HepG2 (cell line): ENCODE measurements around the gene ABHD6. TPM values are rescaled to one million over a fixed set of nuclear protein-coding genes. Genes with fewer than 3 reads are reported as not detected.
A peak's percentile ranks its signal among the peaks of the same experiment; 100 is the strongest.

ENCODE experiments used
- CENPX ChIP-seq: sonication (generic); formaldehyde crosslinking; IDR thresholded peaks from 2 replicates; pipeline ENCODE4 v1.9.0; 2021; ENCODE audit warnings: mild to moderate bottlenecking, missing genetic modification reagents, moderate library complexity
- HES4 ChIP-seq: sonication (generic); formaldehyde crosslinking; IDR thresholded peaks from 2 replicates; pipeline ENCODE4 v1.9.0; 2021; ENCODE audit warnings: mild to moderate bottlenecking, missing genetic modification reagents, borderline replicate concordance
- HNRNPL ChIP-seq: fragments of 200-400 bp; formaldehyde crosslinking; IDR thresholded peaks from 2 replicates; pipeline ENCODE4 v1.6.1; 2017; ENCODE audit warnings: mild to moderate bottlenecking, low read depth, low read length
- HOXA5 ChIP-seq: sonication (generic); formaldehyde crosslinking; IDR thresholded peaks from 2 replicates; pipeline ENCODE4 v1.4.0; 2020; ENCODE audit warnings: missing genetic modification reagents
- JUND ChIP-seq: sonication (generic); formaldehyde crosslinking; IDR thresholded peaks from 2 replicates; pipeline ENCODE4 v1.8.0; 2022; ENCODE audit warnings: mild to moderate bottlenecking, missing genetic modification reagents
- MAF1 ChIP-seq: sonication (generic); formaldehyde crosslinking; IDR thresholded peaks from 2 replicates; pipeline ENCODE4 v1.5.0; 2020; ENCODE audit warnings: missing genetic modification reagents, borderline replicate concordance
- MBD4 ChIP-seq: IDR thresholded peaks from 2 replicates; pipeline ENCODE4 v1.6.1; 2012; ENCODE audit warnings: low read length, inconsistent platforms, borderline replicate concordance
- MZF1 ChIP-seq: sonication (generic); formaldehyde crosslinking; IDR thresholded peaks from 2 replicates; pipeline ENCODE4 v1.8.1; 2023; ENCODE audit warnings: mild to moderate bottlenecking, missing genetic modification reagents, borderline replicate concordance
- PCBP1 ChIP-seq: fragments of 200-400 bp; formaldehyde crosslinking; IDR thresholded peaks from 2 replicates; pipeline ENCODE4 v1.6.1; 2017; ENCODE audit warnings: mild to moderate bottlenecking, low read depth, low read length, borderline replicate concordance
- RBM22 ChIP-seq: fragments of 200-400 bp; formaldehyde crosslinking; optimal IDR thresholded peaks from 2 replicates; pipeline ENCODE3; 2017; ENCODE audit warnings: mild to moderate bottlenecking, low read length, moderate library complexity
- RXRA ChIP-seq: sonication (generic); formaldehyde crosslinking; IDR thresholded peaks from 2 replicates; pipeline ENCODE4 v1.5.1; 2020; ENCODE audit warnings: missing genetic modification reagents
- SRSF4 ChIP-seq: fragments of 200-400 bp; formaldehyde crosslinking; IDR thresholded peaks from one replicate; pipeline ENCODE4 v1.6.1; 2018; ENCODE audit warnings: mild to moderate bottlenecking, low read depth, low read length, moderate library complexity; ENCODE audit not compliant: poor library complexity, severe bottlenecking
- WIZ ChIP-seq: sonication (generic); formaldehyde crosslinking; IDR thresholded peaks from 2 replicates; pipeline ENCODE4 v1.5.1; 2020; ENCODE audit warnings: mild to moderate bottlenecking, missing genetic modification reagents
- XRCC5 ChIP-seq: fragments of 200-400 bp; formaldehyde crosslinking; optimal IDR thresholded peaks from 2 replicates; pipeline ENCODE3; 2017; ENCODE audit warnings: mild to moderate bottlenecking, low read length
- ZBTB7B ChIP-seq: sonication (generic); formaldehyde crosslinking; IDR thresholded peaks from 2 replicates; pipeline ENCODE4 v1.4.0; 2020; ENCODE audit warnings: missing genetic modification reagents
- ZFP82 ChIP-seq: sonication (generic); formaldehyde crosslinking; IDR thresholded peaks from 2 replicates; pipeline ENCODE4 v1.5.1; 2020; ENCODE audit warnings: mild to moderate bottlenecking, missing genetic modification reagents, borderline replicate concordance
- ZNF10 ChIP-seq: sonication (generic); formaldehyde crosslinking; IDR thresholded peaks from 2 replicates; pipeline ENCODE4 v1.4.0; 2020; ENCODE audit warnings: mild to moderate bottlenecking, low read depth, missing genetic modification reagents, borderline replicate concordance
- ZNF263 ChIP-seq: sonication (generic); formaldehyde crosslinking; IDR thresholded peaks from 2 replicates; pipeline ENCODE4 v1.4.0; 2020; ENCODE audit warnings: missing genetic modification reagents
- ZNF432 ChIP-seq: sonication (generic); formaldehyde crosslinking; IDR thresholded peaks from 2 replicates; pipeline ENCODE4 v1.5.0; 2020; ENCODE audit warnings: missing genetic modification reagents, mild to moderate bottlenecking, borderline replicate concordance
- ZNF678 ChIP-seq: sonication (generic); formaldehyde crosslinking; IDR thresholded peaks from 2 replicates; pipeline ENCODE4 v1.4.0; 2020; ENCODE audit warnings: mild to moderate bottlenecking, missing genetic modification reagents
- ZNF773 ChIP-seq: sonication (generic); formaldehyde crosslinking; IDR thresholded peaks from 2 replicates; pipeline ENCODE4 v1.4.0; 2020; ENCODE audit warnings: missing genetic modification reagents, borderline replicate concordance
- ZSCAN30 ChIP-seq: sonication (generic); formaldehyde crosslinking; IDR thresholded peaks from 2 replicates; pipeline ENCODE4 v1.5.0; 2020; ENCODE audit warnings: mild to moderate bottlenecking, missing genetic modification reagents
- polyA plus RNA-seq, 8 experiments: library from polyadenylated mRNA; depleted of rRNA in 3 of 8; stranded (reverse) in 7 of 8; unstranded in 1 of 8; fragments of >200 nt; fragmentation: Illumina TruSeq in 4 of 8; extraction: Trizol in 4 of 8; gene quantifications; 2 replicates each; pipeline versions ENCODE4 v1.2.1 to v1.2.3, GENCODE V29; 2011 to 2016; ENCODE audit warnings: low read depth in 4 of 8, missing spikeins in 1 of 8, mixed read lengths in 1 of 8; ENCODE audit not compliant: insufficient read depth in 1 of 8
- total RNA-seq, 5 experiments: library from RNA; depleted of rRNA; stranded (reverse); fragments of >200 nt; fragmentation: Illumina TruSeq; extraction: Trizol; gene quantifications; 2 replicates each; pipeline ENCODE4 v1.2.3, GENCODE V29; 2016; ENCODE audit warnings: low read depth in 1 of 5
- TF ChIP-seq, protein P1 (sequence below), 2 experiments: sonication (generic) in 1 of 2; formaldehyde crosslinking in 1 of 2; IDR thresholded peaks; 2 replicates each; pipeline versions ENCODE4 v1.4.0 to v1.6.1; 2018 to 2020; ENCODE audit warnings: missing genetic modification reagents in 2 of 2, borderline replicate concordance in 1 of 2, low read depth in 1 of 2, mild to moderate bottlenecking in 1 of 2, missing biosample characterization in 1 of 2
- TF ChIP-seq, protein P2 (sequence below): sonication (generic); formaldehyde crosslinking; IDR thresholded peaks from 2 replicates; pipeline ENCODE4 v1.4.0; 2020; ENCODE audit warnings: mild to moderate bottlenecking, missing genetic modification reagents

The ABHD6 gene
- total and polyA plus RNA-seq, 2 of the 13 experiments (the other 11 are each of a cell fraction or from before 2014, with no cell fraction given) = 9.0 to 17.2 TPM

DNA sequence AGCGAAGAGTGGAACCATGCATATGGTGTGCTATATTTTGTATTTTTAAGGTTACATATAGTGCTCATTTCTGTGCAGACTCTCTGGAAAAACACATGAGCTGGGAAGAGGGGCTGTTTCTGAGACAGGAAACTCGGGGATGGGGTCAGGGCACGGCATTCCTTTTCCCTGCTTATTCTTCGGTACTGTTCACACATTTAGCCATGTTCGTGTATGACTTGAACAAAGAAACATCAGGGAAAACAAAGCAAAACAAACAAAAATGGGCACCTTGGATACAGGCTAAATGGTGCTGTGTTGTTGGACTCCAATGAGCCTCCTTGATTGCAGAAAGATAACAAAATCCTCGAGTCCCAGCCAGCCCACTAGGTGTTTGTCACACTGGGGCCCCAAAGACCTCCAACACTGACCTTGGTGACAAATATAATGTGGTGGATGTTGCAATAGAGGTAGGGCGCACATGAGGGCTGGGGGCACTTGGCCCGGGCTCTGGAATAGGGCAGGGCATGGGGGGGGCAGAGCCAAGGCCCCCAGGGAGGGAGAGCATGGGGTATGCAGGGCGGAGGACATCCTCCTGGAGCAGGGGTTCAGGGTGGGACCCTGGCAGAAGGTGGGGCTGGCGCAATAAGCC, 46.1 kb upstream of the ABHD6 start (continued):
- TF ChIP-seq MZF1 (CRISPR knock-in tag) (no peak), SRSF4 (no peak), ZNF432 (CRISPR knock-in tag) (no peak), MBD4 (no peak), MAF1 (CRISPR knock-in tag) (no peak), ZNF263 (CRISPR knock-in tag) (no peak), HNRNPL (no peak), ZNF10 (CRISPR knock-in tag) (no peak), RBM22 (no peak), CENPX (no peak), HOXA5 (CRISPR knock-in tag) (no peak), HES4 (CRISPR knock-in tag) (no peak), JUND (CRISPR knock-in tag) (no peak), ZFP82 (no peak), PCBP1 (no peak), ZSCAN30 (CRISPR knock-in tag) (no peak), ZNF678 (CRISPR knock-in tag) (no peak), XRCC5 (no peak), WIZ (CRISPR knock-in tag) (0 out of 2 replicates have a peak, but pooled peaks have one; percentile 78), ZBTB7B (peak; percentile 93), ZNF773 (CRISPR knock-in tag) (no peak), RXRA (CRISPR knock-in tag) (peak; percentile 53; the same call in 1 of the 2 replicates)
- TF ChIP-seq, protein P1, sequence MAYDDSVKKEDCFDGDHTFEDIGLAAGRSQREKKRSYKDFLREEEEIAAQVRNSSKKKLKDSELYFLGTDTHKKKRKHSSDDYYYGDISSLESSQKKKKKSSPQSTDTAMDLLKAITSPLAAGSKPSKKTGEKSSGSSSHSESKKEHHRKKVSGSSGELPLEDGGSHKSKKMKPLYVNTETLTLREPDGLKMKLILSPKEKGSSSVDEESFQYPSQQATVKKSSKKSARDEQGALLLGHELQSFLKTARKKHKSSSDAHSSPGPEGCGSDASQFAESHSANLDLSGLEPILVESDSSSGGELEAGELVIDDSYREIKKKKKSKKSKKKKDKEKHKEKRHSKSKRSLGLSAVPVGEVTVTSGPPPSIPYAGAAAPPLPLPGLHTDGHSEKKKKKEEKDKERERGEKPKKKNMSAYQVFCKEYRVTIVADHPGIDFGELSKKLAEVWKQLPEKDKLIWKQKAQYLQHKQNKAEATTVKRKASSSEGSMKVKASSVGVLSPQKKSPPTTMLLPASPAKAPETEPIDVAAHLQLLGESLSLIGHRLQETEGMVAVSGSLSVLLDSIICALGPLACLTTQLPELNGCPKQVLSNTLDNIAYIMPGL (CRISPR knock-in tag; IDR thresholded peaks at IDR 0.05; ENCODE audit: borderline replicate concordance in 1 of 2, low read depth in 1 of 2) = no peak
- TF ChIP-seq, protein P2, sequence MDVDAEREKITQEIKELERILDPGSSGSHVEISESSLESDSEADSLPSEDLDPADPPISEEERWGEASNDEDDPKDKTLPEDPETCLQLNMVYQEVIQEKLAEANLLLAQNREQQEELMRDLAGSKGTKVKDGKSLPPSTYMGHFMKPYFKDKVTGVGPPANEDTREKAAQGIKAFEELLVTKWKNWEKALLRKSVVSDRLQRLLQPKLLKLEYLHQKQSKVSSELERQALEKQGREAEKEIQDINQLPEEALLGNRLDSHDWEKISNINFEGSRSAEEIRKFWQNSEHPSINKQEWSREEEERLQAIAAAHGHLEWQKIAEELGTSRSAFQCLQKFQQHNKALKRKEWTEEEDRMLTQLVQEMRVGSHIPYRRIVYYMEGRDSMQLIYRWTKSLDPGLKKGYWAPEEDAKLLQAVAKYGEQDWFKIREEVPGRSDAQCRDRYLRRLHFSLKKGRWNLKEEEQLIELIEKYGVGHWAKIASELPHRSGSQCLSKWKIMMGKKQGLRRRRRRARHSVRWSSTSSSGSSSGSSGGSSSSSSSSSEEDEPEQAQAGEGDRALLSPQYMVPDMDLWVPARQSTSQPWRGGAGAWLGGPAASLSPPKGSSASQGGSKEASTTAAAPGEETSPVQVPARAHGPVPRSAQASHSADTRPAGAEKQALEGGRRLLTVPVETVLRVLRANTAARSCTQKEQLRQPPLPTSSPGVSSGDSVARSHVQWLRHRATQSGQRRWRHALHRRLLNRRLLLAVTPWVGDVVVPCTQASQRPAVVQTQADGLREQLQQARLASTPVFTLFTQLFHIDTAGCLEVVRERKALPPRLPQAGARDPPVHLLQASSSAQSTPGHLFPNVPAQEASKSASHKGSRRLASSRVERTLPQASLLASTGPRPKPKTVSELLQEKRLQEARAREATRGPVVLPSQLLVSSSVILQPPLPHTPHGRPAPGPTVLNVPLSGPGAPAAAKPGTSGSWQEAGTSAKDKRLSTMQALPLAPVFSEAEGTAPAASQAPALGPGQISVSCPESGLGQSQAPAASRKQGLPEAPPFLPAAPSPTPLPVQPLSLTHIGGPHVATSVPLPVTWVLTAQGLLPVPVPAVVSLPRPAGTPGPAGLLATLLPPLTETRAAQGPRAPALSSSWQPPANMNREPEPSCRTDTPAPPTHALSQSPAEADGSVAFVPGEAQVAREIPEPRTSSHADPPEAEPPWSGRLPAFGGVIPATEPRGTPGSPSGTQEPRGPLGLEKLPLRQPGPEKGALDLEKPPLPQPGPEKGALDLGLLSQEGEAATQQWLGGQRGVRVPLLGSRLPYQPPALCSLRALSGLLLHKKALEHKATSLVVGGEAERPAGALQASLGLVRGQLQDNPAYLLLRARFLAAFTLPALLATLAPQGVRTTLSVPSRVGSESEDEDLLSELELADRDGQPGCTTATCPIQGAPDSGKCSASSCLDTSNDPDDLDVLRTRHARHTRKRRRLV = no peak
